Stimulated activated naive CD4-positive, alpha-beta T cell treated with Interleukin-2 at 50 U/mL for 16 hours (primary cell): Measurements from ENCODE around the gene C12orf50.
"Not testable (repeated sequence)": the region's sequence is repeated elsewhere in the genome, so short reads cannot be mapped to it uniquely, and the experiment has no call there.

ENCODE experiments used
- DNase-seq: peaks from one replicate; lab custom pipeline; 2025; lab: John Stamatoyannopoulos, UW

The C12orf50 gene

GRCh38 chr12:87985069-87985675 lies 44.0 kb downstream of the C12orf50 start:
- DNase-seq: no peak

GRCh38 chr12:87982208-87982607 lies 47.0 kb downstream of the C12orf50 start:
- no peak for DNase-seq

- no peak for DNase-seq
Observed at GRCh38 chr12:87981495-87981894, 47.7 kb downstream of the C12orf50 start.

- no peak for DNase-seq
Observed at GRCh38 chr12:87975879-87976278, 53.3 kb downstream of the C12orf50 start.

- DNase-seq: no peak
Observed at GRCh38 chr12:87967871-87968270, 61.3 kb downstream of the C12orf50 start.

- no peak for DNase-seq
Observed at GRCh38 chr12:87960566-87960965, 68.6 kb downstream of the C12orf50 start.

- not testable (repeated sequence) for DNase-seq
Observed at GRCh38 chr12:87954028-87954427, 75.2 kb downstream of the C12orf50 start.

GRCh38 chr12:87953256-87953860 lies 75.8 kb downstream of the C12orf50 start:
- no peak for DNase-seq

- no peak for DNase-seq
Observed at GRCh38 chr12:87952850-87953249, 76.4 kb downstream of the C12orf50 start.

- no peak for DNase-seq
Observed at GRCh38 chr12:87952223-87952622, 77.0 kb downstream of the C12orf50 start.

GRCh38 chr12:87943762-87944161 lies 85.4 kb downstream of the C12orf50 start:
- DNase-seq: no peak

GRCh38 chr12:87943023-87943422 lies 86.2 kb downstream of the C12orf50 start:
- no peak for DNase-seq

- DNase-seq: no peak
Observed at GRCh38 chr12:87939182-87939581, 90.0 kb downstream of the C12orf50 start.

- no peak for DNase-seq
Observed at GRCh38 chr12:87935216-87935615, 94.0 kb downstream of the C12orf50 start.

- no peak for DNase-seq
Observed at GRCh38 chr12:87933991-87934390, 95.2 kb downstream of the C12orf50 start.

GRCh38 chr12:87931812-87932211 lies 97.4 kb downstream of the C12orf50 start:
- no peak for DNase-seq

GRCh38 chr12:87930627-87931026 lies 98.6 kb downstream of the C12orf50 start:
- no peak for DNase-seq
